ENCODE results near the gene UNC80.
A peak's percentile ranks its signal among the peaks of the same experiment; 100 is the strongest.

The UNC80 gene

GRCh38 chr2:209976698-209977385 is 205.2 kb downstream of the UNC80 start:
- no peaks in the 10 kb centered on the region for H3K79me2 ChIP-seq (ENCODE audit: insufficient read depth, low read depth)
- H3K36me3 ChIP-seq (ENCODE audit: insufficient read depth) = no peaks in the 10 kb centered on the region
- no peak overlapping the region for H3K9ac ChIP-seq
- TF ChIP-seq CTCF (conservative IDR thresholded peaks at IDR 0.05; ENCODE audit: low read depth, low read length) = no peak
- H3K4me3 ChIP-seq (IDR thresholded peaks at IDR 0.05; ENCODE audit: insufficient read depth, low read depth, low read length) = no peak overlapping the region
- no peaks in the 10 kb centered on the region for H3K27me3 ChIP-seq (ENCODE audit: insufficient read depth, low read depth)
- no peak overlapping the region for H3K4me2 ChIP-seq
- H4K20me1 ChIP-seq (ENCODE audit: insufficient read depth) = no peaks in the 10 kb centered on the region
- H3K27ac ChIP-seq = no peak overlapping the region
- no peak overlapping the region for H2AFZ ChIP-seq (ENCODE audit: low read depth)
- no peaks in the 10 kb centered on the region for H3K4me1 ChIP-seq (ENCODE audit: low read depth, poor library complexity, severe bottlenecking)

- TF ChIP-seq CTCF (conservative IDR thresholded peaks at IDR 0.05; ENCODE audit: low read depth, low read length) = peak; percentile 70
- Histone ChIP-seq H3K4me2 (no peak overlapping the region), H3K27me3 (ENCODE audit: insufficient read depth, low read depth) (no peaks in the 10 kb centered on the region), H3K36me3 (ENCODE audit: insufficient read depth) (no peaks in the 10 kb centered on the region), H3K27ac (no peak overlapping the region), H3K9ac (no peak overlapping the region), H3K4me1 (ENCODE audit: low read depth, poor library complexity, severe bottlenecking) (no peaks in the 10 kb centered on the region), H4K20me1 (ENCODE audit: insufficient read depth) (no peaks in the 10 kb centered on the region), H3K4me3 (IDR thresholded peaks at IDR 0.05; ENCODE audit: insufficient read depth, low read depth, low read length) (no peak overlapping the region), H3K79me2 (ENCODE audit: insufficient read depth, low read depth) (no peaks in the 10 kb centered on the region), H2AFZ (ENCODE audit: low read depth) (no peak overlapping the region)
Measured at GRCh38 chr2:209977386-209978239, 206.0 kb downstream of the UNC80 start.

- Histone ChIP-seq H3K27ac (no peak overlapping the region), H3K4me3 (IDR thresholded peaks at IDR 0.05; ENCODE audit: insufficient read depth, low read depth, low read length) (no peak overlapping the region), H3K4me1 (ENCODE audit: low read depth, poor library complexity, severe bottlenecking) (no peaks in the 10 kb centered on the region), H3K27me3 (ENCODE audit: insufficient read depth, low read depth) (no peaks in the 10 kb centered on the region), H3K4me2 (no peak overlapping the region), H4K20me1 (ENCODE audit: insufficient read depth) (no peaks in the 10 kb centered on the region), H2AFZ (ENCODE audit: low read depth) (no peak overlapping the region), H3K79me2 (ENCODE audit: insufficient read depth, low read depth) (no peaks in the 10 kb centered on the region), H3K36me3 (ENCODE audit: insufficient read depth) (no peaks in the 10 kb centered on the region), H3K9ac (no peak overlapping the region)
- TF ChIP-seq CTCF (conservative IDR thresholded peaks at IDR 0.05; ENCODE audit: low read depth, low read length) = no peak
Measured at GRCh38 chr2:209984291-209984690, 212.7 kb downstream of the UNC80 start.

- Histone ChIP-seq H3K4me3 (IDR thresholded peaks at IDR 0.05; ENCODE audit: insufficient read depth, low read depth, low read length) (no peak overlapping the region), H3K27ac (no peak overlapping the region), H4K20me1 (ENCODE audit: insufficient read depth) (no peaks in the 10 kb centered on the region), H3K4me2 (no peak overlapping the region), H3K9ac (no peak overlapping the region), H3K36me3 (ENCODE audit: insufficient read depth) (no peaks in the 10 kb centered on the region), H3K79me2 (ENCODE audit: insufficient read depth, low read depth) (no peaks in the 10 kb centered on the region), H3K4me1 (ENCODE audit: low read depth, poor library complexity, severe bottlenecking) (no peaks in the 10 kb centered on the region), H3K27me3 (ENCODE audit: insufficient read depth, low read depth) (no peaks in the 10 kb centered on the region), H2AFZ (ENCODE audit: low read depth) (no peak overlapping the region)
- no peak for TF ChIP-seq CTCF (conservative IDR thresholded peaks at IDR 0.05; ENCODE audit: low read depth, low read length)
Measured at GRCh38 chr2:209985874-209986273, 214.2 kb downstream of the UNC80 start.
